DMS 273 (cell line): ENCODE measurements around the gene HELT.
A peak's percentile ranks its signal among the peaks of the same experiment; 100 is the strongest.
"Not testable (repeated sequence)": the region's sequence is repeated elsewhere in the genome, so short reads cannot be mapped to it uniquely, and the experiment has no call there.

ENCODE experiments used
- DNase-seq: peaks from one replicate; lab custom pipeline; 2025; ENCODE audit not compliant: unreplicated experiment; lab: John Stamatoyannopoulos, UW

Gene HELT

DNA sequence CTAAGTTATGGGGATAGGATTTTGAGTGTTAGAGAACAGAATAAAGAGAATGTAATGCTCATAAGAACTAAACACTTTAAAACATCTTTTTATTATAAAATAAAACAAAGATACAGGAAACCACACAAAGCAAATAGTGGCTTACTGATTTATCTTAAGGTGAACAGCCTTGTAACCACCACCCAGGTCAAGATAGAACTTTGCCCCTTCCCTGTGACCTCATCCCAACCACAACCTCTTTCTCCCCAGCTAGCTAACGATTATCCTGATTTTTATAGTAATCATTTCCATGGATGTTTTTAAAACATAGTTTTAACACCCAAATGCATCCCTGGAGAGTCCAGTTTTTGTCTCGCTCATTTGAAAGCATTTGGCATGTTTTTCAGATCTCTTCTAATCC lies 17.0 kb downstream of the HELT start:
- no peak for DNase-seq

DNA sequence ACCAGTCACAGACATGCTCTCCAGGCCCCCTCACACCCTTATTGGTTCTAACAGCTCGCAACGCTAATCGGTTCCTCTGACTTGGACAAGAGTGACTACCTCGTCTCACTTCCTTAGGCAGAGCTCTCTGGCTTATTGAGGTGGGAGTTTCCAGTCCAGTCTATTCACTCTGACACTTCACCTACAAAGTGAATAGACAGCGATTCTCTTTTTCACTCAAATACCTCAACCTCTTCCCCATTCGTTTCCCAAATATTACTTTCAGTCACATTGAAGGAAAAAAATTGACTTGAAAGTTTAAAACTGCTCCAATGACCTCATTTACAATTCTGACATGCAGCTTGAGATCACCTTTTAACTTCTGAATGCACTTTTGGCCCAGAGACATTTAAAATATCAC lies 17.7 kb downstream of the HELT start:
- DNase-seq, result no peak

DNA sequence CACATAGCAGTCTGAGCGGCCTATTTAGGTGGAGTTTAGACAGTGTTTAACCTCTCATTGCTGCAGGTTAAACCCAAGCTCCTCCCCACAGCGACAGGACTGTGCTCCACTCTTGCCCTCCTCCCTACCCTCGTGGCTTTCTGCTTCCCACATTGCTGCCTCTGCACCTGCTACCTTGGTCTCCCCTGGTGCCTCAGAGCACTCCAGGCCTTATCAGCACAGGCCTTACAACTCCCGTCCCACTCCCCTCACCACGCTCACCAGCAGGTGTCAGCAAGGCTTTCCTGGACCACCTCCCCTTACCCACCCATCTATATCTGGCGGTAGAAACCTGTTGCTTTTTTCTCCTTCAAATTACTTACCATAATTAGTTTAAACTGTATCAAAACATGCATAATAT lies 18.6 kb downstream of the HELT start:
- DNase-seq, result no peak

DNA sequence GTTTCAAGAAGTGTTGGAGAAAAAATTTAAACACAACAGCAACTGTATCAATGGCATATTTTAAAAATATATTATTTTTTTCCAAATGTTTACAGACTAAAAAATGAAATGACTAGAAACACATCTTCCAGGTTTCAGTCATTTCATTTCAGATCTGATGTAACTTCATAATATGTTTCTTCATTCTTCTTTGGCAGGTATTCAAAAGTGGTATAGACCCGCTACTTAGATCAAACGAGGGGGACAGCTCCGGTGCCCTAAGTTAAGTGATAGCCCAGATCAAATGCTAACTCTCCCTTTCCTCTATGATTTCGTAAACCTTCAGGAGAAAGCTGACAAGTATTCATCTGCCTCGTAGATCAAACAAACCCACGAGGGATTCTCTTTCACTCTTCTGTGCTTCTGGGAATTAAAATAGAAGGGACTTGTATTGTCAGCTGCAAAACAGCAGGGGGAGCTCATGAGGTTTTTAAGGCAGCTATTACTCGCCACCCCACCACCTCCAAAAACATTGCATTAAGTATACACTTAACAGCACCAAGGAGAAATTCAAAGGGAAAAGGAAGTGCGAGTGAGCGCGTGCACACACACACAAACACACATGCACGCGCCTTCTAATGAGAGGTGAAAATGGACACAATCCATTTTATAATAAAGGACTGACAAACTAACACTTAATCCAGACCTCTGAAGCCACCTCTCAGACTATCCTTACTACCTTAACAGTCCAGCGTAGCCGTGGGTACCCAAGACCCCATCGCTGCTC lies 21.4 kb downstream of the HELT start:
- DNase-seq, result peak; percentile 58

DNA sequence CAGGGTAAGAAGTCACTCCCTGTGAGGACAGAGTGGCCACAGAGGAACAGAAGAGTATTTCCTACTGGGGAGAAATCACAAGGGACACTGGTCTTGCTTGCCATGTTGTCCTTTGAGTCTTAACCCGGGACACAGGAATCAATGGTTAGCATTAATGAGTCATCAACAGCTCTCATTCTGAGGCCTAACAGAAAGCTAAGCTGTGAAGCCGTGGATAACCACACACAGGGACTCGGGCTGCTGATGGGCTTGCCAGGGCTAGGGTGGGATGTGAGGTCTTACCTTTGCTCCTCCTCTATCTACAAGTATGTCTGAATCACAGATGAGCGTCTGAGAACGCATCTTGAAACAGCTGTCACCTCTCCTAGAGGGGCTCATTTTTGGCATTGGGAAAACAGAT lies 22.2 kb downstream of the HELT start:
- DNase-seq, result no peak

DNA sequence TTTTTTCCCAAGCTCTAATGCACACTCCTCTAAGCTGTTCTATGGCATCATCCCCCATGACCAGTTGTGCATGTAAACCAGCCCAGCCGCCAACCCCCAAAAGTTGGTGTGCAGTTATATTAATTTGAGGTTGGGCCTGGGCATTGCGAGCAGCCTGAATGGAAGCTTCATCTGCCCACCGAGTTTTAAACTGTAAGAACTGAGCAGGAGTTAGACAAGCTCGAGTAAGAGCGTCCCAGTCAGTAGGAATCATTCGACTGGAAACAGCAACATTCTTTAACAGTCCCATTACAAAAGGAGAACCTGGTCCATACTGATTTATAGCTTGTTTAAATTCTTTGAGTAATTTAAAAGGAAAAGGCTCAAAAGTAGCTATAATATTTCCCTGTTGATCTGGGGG lies 32.0 kb downstream of the HELT start:
- DNase-seq, result not testable (repeated sequence)

DNA sequence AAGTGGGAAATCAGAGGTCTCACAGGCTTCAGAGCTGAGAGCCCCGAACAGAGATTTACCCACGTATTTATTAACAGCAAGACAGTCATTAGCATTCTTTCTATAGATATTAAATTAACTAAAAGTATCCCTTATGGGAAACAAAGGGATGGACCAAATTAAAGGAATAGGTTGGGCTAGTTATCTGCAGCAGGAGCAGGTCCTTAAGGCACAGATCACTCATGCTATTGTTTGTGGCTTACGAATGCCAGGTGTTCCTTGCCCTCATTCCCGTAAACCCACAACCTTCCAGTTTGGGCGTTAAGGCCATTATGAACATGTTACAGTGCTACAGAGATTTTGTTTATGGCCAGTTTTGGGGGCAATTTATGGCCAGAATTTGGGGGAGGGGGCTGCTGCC lies 33.0 kb downstream of the HELT start:
- DNase-seq, result not testable (repeated sequence)

DNA sequence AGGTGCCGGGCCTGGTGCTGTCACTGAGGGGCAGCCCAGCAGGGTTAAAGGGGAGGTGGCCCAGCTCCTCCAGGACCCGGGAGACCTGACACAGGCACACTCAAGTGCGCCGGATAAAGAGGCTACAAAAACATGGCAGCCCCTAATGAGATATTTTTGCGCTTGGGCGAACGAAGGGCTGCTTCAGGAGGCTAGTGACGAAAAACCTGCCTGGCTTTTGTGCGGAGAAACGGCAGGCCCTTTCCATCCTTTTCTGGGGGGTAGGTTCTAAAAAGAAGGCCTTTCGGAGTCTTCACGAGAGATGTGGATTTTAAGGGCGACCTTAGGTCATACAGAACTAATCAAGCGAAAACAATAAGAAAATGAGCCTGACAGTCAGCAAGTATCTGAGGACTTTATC lies 35.5 kb downstream of the HELT start:
- DNase-seq, result no peak

DNA sequence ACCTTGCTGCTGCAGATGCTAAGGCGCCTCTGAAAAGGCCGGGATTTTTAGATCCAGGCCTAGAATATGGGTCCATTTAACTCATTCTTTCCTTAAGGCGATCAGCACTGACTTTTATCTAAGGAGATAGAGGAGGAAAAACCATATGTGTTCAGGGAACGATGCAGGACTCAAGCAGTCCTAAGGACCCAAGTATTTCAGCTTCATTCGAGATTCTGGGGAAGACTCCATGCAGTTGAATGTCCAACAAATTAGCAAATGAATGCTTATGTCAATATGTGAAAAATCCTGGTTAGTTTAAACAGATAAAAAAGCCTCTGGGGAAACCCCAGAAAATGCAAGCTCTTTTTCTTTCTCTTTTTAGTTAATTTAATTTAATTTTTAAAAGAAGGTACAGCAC lies 36.0 kb downstream of the HELT start:
- no peak for DNase-seq

DNA sequence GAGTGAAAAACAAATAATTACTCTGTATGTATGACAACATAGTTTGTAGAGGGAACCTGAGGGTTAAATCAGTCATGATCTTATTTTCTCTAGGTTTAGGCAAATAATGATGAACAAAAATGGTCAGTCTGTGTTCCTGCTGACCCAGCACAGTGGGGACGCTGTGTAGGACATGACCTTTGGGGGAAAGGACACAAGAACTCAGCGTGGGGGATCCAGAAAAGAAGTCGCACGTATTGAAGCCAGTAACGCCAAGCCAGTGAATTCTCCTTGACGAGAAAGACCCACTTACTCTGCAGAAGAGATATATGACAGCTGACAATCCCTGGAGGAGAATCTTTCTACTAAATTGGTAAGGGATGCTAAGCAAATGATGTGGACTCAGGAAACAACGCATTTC lies 36.6 kb downstream of the HELT start:
- no peak for DNase-seq

DNA sequence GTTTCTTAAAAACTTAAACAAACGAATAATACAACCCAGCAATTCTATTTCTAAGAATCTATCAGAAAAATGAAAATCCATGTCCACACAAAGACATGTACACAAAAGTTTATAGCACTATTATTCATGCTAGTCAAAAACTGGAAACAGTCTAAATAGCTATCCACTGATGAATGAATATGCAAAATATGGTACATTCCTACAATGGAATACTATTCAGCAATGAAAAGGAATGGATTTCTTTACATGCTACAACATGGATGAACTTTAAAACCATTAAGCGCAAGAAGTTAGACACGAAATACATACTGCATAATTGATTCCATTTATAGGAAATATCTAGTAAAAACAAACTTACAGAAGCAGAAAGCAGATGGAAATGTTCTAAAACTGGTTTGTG lies 43.3 kb downstream of the HELT start:
- no peak for DNase-seq

DNA sequence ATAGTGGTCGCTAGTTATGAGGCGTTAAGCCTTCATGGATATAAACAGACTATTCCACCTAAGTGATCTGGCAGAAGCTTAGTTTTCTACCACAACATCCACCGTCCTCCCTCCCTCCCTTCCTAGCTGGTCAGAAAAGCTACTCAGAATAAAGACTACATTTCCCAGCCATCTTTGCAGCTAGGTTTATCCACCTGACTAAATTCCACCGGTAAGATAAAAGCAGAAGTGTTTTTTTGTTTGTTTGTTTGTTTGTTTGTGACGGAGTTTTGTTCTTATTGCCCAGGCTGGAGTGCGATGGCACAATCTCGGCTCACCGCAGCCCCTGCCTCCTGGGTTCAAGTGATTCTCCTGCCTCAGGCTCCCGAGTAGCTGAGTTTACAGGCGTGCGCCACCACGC lies 44.3 kb downstream of the HELT start:
- no peak for DNase-seq

DNA sequence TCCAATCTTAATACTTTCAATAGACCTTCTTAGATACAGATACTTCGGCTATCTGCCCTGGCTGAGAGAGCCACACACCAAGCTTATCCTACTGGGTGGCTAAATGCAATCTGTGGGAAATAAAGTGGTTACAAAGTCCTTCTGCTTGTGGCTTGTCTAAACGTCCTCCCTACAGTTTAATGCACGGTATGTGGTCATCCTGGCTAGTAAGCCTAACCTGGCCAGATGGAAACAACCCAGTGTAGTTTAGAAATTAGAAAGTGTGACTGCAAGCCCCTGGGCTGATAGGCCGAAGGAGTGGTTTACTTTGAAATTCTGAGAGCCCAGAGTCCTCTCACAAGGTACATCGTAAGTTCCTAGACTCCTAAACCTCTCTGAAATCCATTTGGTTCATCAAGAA lies 47.9 kb downstream of the HELT start:
- DNase-seq, result no peak

DNA sequence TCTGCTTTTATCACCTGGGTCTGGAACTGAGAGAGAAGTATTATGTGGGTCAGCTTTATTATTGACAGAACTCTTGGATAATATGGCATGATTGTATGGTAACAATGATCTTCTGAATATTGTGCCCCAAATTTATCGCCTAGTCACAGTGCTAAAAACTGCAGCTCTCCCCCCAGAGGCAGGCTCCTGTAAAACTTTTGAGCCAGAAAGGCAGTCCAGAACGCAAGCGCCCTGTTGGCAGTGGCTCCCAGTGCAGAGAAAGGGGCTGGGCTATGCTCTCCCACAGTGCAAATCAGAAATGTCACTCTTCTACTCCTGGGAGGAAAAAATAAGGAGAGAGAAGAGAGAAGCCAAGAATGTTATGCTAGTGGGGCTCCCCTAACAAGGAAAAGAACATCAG lies 50.5 kb downstream of the HELT start:
- DNase-seq, result peak; percentile 3
